Osteocyte (in vitro differentiated cells): ENCODE measurements around the gene HS6ST1. TPM values are rescaled to one million over a fixed set of nuclear protein-coding genes. Genes with fewer than 3 reads are reported as not detected.

Experiments
- DNase-seq: peaks from one replicate; pipeline ENCODE4 v3.0.0; 2021; ENCODE audit warnings: mixed read lengths; ENCODE audit not compliant: unreplicated experiment; ENCODE audit errors: extremely low spot score
- H3K27ac Mint-ChIP-seq: one replicate; pipeline ENCODE4 v1.8.0; 2021; ENCODE audit warnings: mild to moderate bottlenecking, mixed read lengths; ENCODE audit not compliant: unreplicated experiment
- H3K27me3 Mint-ChIP-seq: one replicate; pipeline ENCODE4 v1.8.0; 2021; ENCODE audit warnings: mixed read lengths; ENCODE audit not compliant: unreplicated experiment
- H3K36me3 Mint-ChIP-seq: one replicate; pipeline ENCODE4 v1.8.0; 2021; ENCODE audit warnings: mixed read lengths; ENCODE audit not compliant: unreplicated experiment
- H3K4me1 Mint-ChIP-seq: one replicate; pipeline ENCODE4 v1.8.0; 2021; ENCODE audit warnings: mixed read lengths; ENCODE audit not compliant: unreplicated experiment
- H3K4me3 Mint-ChIP-seq: one replicate; pipeline ENCODE4 v1.8.0; 2021; ENCODE audit warnings: mild to moderate bottlenecking, moderate library complexity, mixed read lengths; ENCODE audit not compliant: unreplicated experiment
- H3K9me3 Mint-ChIP-seq: one replicate; pipeline ENCODE4 v1.8.0; 2021; ENCODE audit warnings: mixed read lengths; ENCODE audit not compliant: unreplicated experiment
- total RNA-seq: library from RNA; stranded (reverse); gene quantifications from 2 replicates; pipeline ENCODE4 v1.2.1, GENCODE V29; 2021
- TF ChIP-seq, protein P1 (sequence below): fragments of 200-600 bp; sonication (generic); IDR thresholded peaks from 2 replicates; pipeline ENCODE4 v1.5.0; 2021; ENCODE audit warnings: antibody characterized with exemption, mild to moderate bottlenecking, moderate library complexity

The HS6ST1 gene
- total RNA-seq, 1 donor from 2014 or later = 43.0 TPM

DNA sequence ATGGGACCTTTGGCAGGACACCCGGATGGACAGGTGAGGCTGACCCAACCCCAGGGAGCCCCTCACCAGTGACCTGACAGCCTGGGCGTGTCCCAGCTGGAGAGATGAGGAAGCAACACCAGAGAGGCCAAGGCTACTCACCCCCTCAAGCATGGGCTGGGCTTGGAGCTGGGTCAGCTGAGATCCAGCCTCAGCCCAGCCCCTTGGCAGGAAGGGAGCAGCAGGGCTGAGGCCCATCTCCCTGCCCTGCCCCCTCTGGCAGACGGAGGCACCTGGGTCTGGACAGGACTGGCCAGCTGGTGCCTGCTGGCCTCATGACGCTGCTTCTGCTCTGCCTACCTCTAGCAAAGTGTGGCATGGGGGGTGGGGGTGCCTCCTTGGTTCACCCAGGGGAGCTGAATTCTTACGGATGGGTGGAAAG is 37.8 kb downstream of the HS6ST1 start:
- H3K27ac Mint-ChIP-seq = peak overlapping the region; percentile 38

DNA sequence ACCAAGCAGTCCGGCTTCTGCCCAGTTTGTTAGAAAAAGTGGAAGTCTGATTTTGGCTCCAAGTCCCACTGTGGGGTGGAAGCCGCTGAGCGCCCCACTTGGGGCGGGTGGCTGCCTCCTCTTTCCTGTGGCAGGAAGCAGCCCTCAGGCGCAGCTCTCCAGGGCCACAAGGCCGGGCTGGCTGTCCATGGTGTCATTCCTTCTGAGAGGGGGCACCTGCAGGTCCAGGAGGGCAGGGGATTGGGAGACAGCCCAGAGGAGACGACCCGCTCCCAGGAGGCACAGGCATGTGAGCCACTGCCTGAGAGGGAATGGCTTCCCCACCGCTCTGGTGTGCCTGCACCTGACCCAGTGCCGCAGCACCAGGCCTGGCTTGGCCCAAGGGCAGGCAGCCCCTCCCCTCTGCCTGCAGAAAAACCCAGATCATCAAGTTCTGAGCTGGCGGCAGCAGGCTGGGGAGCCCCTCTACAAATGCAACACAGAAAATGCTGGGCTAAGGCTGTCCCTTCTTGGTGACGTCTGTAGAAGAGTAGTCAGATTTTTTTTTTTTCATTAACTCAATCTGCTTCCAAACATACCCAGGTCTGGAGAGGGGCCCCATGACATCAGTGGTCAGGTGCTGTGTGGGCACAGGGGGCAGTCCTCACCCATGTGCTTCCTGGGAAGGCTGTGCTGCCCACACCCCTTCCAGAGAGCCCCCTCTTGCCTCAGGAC is 38.4 kb downstream of the HS6ST1 start:
- no peak for DNase-seq
- Mint-ChIP-seq H3K4me3 (no peak overlapping the region), H3K27me3 (no peaks in the 10 kb centered on the region), H3K27ac (peak overlapping the region; percentile 38), H3K9me3 (peaks cover under 1% of the 10 kb centered on the region), H3K36me3 (peaks cover under 1% of the 10 kb centered on the region), H3K4me1 (peaks cover 27% of the 10 kb centered on the region)
- TF ChIP-seq, protein P1, sequence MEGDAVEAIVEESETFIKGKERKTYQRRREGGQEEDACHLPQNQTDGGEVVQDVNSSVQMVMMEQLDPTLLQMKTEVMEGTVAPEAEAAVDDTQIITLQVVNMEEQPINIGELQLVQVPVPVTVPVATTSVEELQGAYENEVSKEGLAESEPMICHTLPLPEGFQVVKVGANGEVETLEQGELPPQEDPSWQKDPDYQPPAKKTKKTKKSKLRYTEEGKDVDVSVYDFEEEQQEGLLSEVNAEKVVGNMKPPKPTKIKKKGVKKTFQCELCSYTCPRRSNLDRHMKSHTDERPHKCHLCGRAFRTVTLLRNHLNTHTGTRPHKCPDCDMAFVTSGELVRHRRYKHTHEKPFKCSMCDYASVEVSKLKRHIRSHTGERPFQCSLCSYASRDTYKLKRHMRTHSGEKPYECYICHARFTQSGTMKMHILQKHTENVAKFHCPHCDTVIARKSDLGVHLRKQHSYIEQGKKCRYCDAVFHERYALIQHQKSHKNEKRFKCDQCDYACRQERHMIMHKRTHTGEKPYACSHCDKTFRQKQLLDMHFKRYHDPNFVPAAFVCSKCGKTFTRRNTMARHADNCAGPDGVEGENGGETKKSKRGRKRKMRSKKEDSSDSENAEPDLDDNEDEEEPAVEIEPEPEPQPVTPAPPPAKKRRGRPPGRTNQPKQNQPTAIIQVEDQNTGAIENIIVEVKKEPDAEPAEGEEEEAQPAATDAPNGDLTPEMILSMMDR = no peak

More for the DNA sequence above, 37.8 kb downstream of the HS6ST1 start:
- no peak for DNase-seq
- TF ChIP-seq, protein P1 = no peak
- Mint-ChIP-seq H3K4me1 (peaks cover 27% of the 10 kb centered on the region), H3K27me3 (no peaks in the 10 kb centered on the region), H3K4me3 (no peak overlapping the region), H3K9me3 (no peaks in the 10 kb centered on the region), H3K36me3 (no peaks in the 10 kb centered on the region)

DNA sequence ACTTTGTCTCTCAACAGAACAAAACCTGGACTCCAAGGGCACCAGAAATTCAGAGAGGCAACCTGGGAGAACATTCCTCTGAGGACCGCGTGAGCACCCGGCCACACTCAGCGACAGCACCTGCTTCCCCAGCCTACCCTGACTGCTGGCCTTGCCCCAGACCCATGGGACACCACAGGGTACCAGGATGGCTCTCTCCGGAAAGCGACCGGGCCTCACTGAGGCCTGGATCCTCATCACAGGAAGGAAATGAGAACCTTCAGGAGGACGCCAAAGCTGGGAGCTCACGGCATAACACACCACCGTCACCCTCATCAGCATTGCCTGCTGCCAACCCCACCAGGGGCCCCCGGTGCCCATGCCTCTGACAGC is 38.9 kb downstream of the HS6ST1 start:
- H3K4me3 Mint-ChIP-seq = no peak overlapping the region
- H3K4me1 Mint-ChIP-seq = peaks cover 27% of the 10 kb centered on the region
- H3K9me3 Mint-ChIP-seq = peaks cover 6% of the 10 kb centered on the region
- H3K27me3 Mint-ChIP-seq = no peaks in the 10 kb centered on the region
- H3K36me3 Mint-ChIP-seq = peaks cover 6% of the 10 kb centered on the region
- no peak overlapping the region for H3K27ac Mint-ChIP-seq
- TF ChIP-seq, protein P1 = no peak
- no peak for DNase-seq

DNA sequence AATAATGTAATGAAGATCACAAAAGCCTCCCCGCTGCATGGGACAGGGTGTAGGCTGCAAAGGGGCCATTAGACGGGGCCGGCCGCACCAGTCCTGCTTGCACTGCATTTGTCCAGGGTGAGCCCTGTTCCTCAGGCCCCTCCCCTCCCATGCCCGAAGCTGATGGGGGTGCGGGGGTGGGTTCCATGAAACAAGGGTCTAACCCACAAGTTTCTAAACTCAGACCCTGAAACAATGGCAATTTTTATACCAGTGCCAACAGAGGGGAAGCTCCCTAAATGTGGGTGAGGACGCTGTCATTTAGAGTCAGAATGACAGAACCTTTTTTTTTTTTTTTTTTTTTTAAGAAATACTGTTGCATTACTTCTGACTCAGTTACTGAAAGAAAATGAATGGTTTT is 39.7 kb downstream of the HS6ST1 start:
- H3K4me3 Mint-ChIP-seq = no peak overlapping the region
- H3K27me3 Mint-ChIP-seq = no peaks in the 10 kb centered on the region
- TF ChIP-seq, protein P1 = no peak
- H3K27ac Mint-ChIP-seq = no peak overlapping the region
- peaks cover 11% of the 10 kb centered on the region for H3K36me3 Mint-ChIP-seq
- H3K9me3 Mint-ChIP-seq = peaks cover 6% of the 10 kb centered on the region
- H3K4me1 Mint-ChIP-seq = peaks cover 27% of the 10 kb centered on the region
- no peak for DNase-seq

DNA sequence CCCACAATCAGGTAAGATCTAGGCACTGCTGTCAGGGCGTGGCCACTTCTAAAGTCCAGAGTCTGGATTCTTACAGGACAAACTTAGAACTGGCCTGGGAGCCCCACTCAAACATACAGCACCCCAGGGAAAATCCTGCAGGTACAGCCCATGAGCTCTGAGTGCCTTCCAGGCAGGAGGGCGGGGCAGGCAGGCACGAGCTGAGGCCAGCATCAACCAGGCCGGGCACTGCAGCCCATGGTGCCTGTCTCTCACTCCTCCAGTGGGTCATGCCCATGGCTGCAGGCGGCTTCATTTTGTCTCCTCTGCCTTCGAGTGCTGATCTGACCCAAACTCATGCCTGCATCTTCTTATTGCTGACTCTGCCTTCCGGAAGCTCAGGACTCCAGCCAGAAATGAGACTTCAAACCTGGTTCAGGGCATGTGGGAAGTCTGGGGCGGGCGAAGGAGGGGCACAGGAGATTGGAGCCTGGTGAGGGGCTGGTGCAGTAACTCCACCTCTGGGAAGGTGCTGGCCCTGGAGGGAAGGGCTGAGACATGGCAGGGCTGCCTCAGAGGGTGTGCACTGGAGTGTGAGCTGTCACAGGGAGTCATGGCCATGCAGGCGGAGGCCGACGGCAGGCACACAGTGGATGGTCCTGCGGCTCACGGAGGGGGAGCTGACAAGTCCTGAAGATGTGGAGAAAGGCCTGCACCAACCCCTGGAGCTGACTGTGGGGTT is 40.5 kb downstream of the HS6ST1 start:
- Mint-ChIP-seq H3K27me3 (no peaks in the 10 kb centered on the region), H3K27ac (no peak overlapping the region), H3K4me1 (peaks cover 25% of the 10 kb centered on the region), H3K4me3 (no peak overlapping the region), H3K36me3 (peaks cover 15% of the 10 kb centered on the region), H3K9me3 (peaks cover 6% of the 10 kb centered on the region)
- no peak for DNase-seq
- TF ChIP-seq, protein P1 = no peak
